Stimulated activated naive CD8-positive, alpha-beta T cell treated with anti-CD3 and anti-CD28 coated beads, Interleukin-15, Interleukin-2, amounts not matched to agents 100 ng/mL and 50 ng/mL, for 24 hours (primary cell): Measurements from ENCODE around the gene GSC2.
A peak's percentile ranks its signal among the peaks of the same experiment; 100 is the strongest.
"Not testable (repeated sequence)": the region's sequence is repeated elsewhere in the genome, so short reads cannot be mapped to it uniquely, and the experiment has no call there.

ENCODE experiments used
- H3K27ac Mint-ChIP-seq: one replicate; pipeline ENCODE4 v1.8.0; 2021; ENCODE audit warnings: mild to moderate bottlenecking, mixed read lengths
- H3K27me3 Mint-ChIP-seq: one replicate; pipeline ENCODE4 v1.8.0; 2021; ENCODE audit warnings: mixed read lengths
- H3K36me3 Mint-ChIP-seq: one replicate; pipeline ENCODE4 v1.8.0; 2021; ENCODE audit warnings: low read depth, mixed read lengths
- H3K4me1 Mint-ChIP-seq: one replicate; pipeline ENCODE4 v1.8.0; 2021; ENCODE audit warnings: low read depth, mixed read lengths
- H3K4me3 Mint-ChIP-seq: one replicate; pipeline ENCODE4 v1.8.0; 2021; ENCODE audit warnings: mild to moderate bottlenecking, mixed read lengths
- H3K9me3 Mint-ChIP-seq: one replicate; pipeline ENCODE4 v1.8.0; 2021; ENCODE audit warnings: mixed read lengths

The GSC2 gene

GRCh38 chr22:19172213-19173046 is 22.3 kb upstream of the GSC2 start:
- Mint-ChIP-seq H3K27ac (peak overlapping the region; percentile 99), H3K36me3 (peaks cover 12% of the 10 kb centered on the region), H3K4me3 (peak overlapping the region; percentile 98), H3K27me3 (peaks cover 28% of the 10 kb centered on the region), H3K4me1 (peaks cover 36% of the 10 kb centered on the region), H3K9me3 (no peaks in the 10 kb centered on the region)

GRCh38 chr22:19169947-19170318 is 19.8 kb upstream of the GSC2 start:
- H3K4me3 Mint-ChIP-seq = peak overlapping the region; percentile 98

GRCh38 chr22:19169002-19169946 is 19.2 kb upstream of the GSC2 start:
- Mint-ChIP-seq H3K4me1 (peaks cover 32% of the 10 kb centered on the region), H3K36me3 (peaks cover 12% of the 10 kb centered on the region), H3K27ac (no peak overlapping the region), H3K4me3 (peak overlapping the region; percentile 39), H3K9me3 (no peaks in the 10 kb centered on the region), H3K27me3 (peaks cover 43% of the 10 kb centered on the region)

More at GRCh38 chr22:19169947-19170318, 19.8 kb upstream of the GSC2 start:
- Mint-ChIP-seq H3K27ac (no peak overlapping the region), H3K9me3 (no peaks in the 10 kb centered on the region), H3K4me1 (peaks cover 36% of the 10 kb centered on the region), H3K36me3 (peaks cover 12% of the 10 kb centered on the region), H3K27me3 (peaks cover 37% of the 10 kb centered on the region)

- peaks cover 46% of the 10 kb centered on the region for H3K27me3 Mint-ChIP-seq
- H3K36me3 Mint-ChIP-seq = peaks cover 12% of the 10 kb centered on the region
- H3K27ac Mint-ChIP-seq = no peak overlapping the region
- H3K9me3 Mint-ChIP-seq = no peaks in the 10 kb centered on the region
- H3K4me1 Mint-ChIP-seq = peaks cover 27% of the 10 kb centered on the region
- H3K4me3 Mint-ChIP-seq = no peak overlapping the region
These were observed 18.2 kb upstream of the GSC2 start for GRCh38 chr22:19168088-19168890.

- no peak overlapping the region for H3K27ac Mint-ChIP-seq
- peaks cover 17% of the 10 kb centered on the region for H3K4me1 Mint-ChIP-seq
- H3K27me3 Mint-ChIP-seq = peaks cover 49% of the 10 kb centered on the region
- H3K36me3 Mint-ChIP-seq = peaks cover 3% of the 10 kb centered on the region
- H3K9me3 Mint-ChIP-seq = no peaks in the 10 kb centered on the region
- H3K4me3 Mint-ChIP-seq = no peak overlapping the region
These were observed 17.2 kb upstream of the GSC2 start for GRCh38 chr22:19167106-19167869.

GRCh38 chr22:19166421-19166820 is 16.3 kb upstream of the GSC2 start:
- Mint-ChIP-seq H3K36me3 (no peaks in the 10 kb centered on the region), H3K4me1 (peaks cover 13% of the 10 kb centered on the region), H3K27me3 (peaks cover 50% of the 10 kb centered on the region), H3K27ac (no peak overlapping the region), H3K9me3 (no peaks in the 10 kb centered on the region), H3K4me3 (no peak overlapping the region)

- H3K4me1 Mint-ChIP-seq = no peaks in the 10 kb centered on the region
- H3K4me3 Mint-ChIP-seq = no peak overlapping the region
- no peaks in the 10 kb centered on the region for H3K36me3 Mint-ChIP-seq
- peaks cover 44% of the 10 kb centered on the region for H3K27me3 Mint-ChIP-seq
- H3K9me3 Mint-ChIP-seq = no peaks in the 10 kb centered on the region
- no peak overlapping the region for H3K27ac Mint-ChIP-seq
These were observed 14.3 kb upstream of the GSC2 start for GRCh38 chr22:19164425-19164824.

GRCh38 chr22:19158649-19159048 is 8.6 kb upstream of the GSC2 start:
- not testable (repeated sequence) for H3K9me3 Mint-ChIP-seq, H3K36me3 Mint-ChIP-seq, H3K4me1 Mint-ChIP-seq, H3K4me3 Mint-ChIP-seq, H3K27ac Mint-ChIP-seq
- H3K27me3 Mint-ChIP-seq = peaks cover 21% of the 10 kb centered on the region

GRCh38 chr22:19156109-19156508 is 6.0 kb upstream of the GSC2 start:
- H3K9me3 Mint-ChIP-seq, H3K36me3 Mint-ChIP-seq, H3K4me3 Mint-ChIP-seq, H3K4me1 Mint-ChIP-seq, H3K27ac Mint-ChIP-seq: not testable (repeated sequence)
- H3K27me3 Mint-ChIP-seq = peaks cover 32% of the 10 kb centered on the region

GRCh38 chr22:19152942-19153883 is 3.1 kb upstream of the GSC2 start:
- Mint-ChIP-seq H3K36me3 (no peaks in the 10 kb centered on the region), H3K4me1 (peaks cover 7% of the 10 kb centered on the region), H3K4me3 (no peak overlapping the region), H3K27ac (no peak overlapping the region), H3K9me3 (no peaks in the 10 kb centered on the region), H3K27me3 (peaks cover 39% of the 10 kb centered on the region)

GRCh38 chr22:19151329-19152191 is 1.5 kb upstream of the GSC2 start:
- H3K4me3 Mint-ChIP-seq = peak overlapping the region; percentile 27
- no peaks in the 10 kb centered on the region for H3K9me3 Mint-ChIP-seq
- peaks cover 7% of the 10 kb centered on the region for H3K4me1 Mint-ChIP-seq
- no peak overlapping the region for H3K27ac Mint-ChIP-seq
- peaks cover 51% of the 10 kb centered on the region for H3K27me3 Mint-ChIP-seq
- no peaks in the 10 kb centered on the region for H3K36me3 Mint-ChIP-seq

- Mint-ChIP-seq H3K36me3 (no peaks in the 10 kb centered on the region), H3K27me3 (peaks cover 48% of the 10 kb centered on the region), H3K4me1 (peaks cover 7% of the 10 kb centered on the region), H3K27ac (no peak overlapping the region), H3K9me3 (no peaks in the 10 kb centered on the region), H3K4me3 (peak overlapping the region; percentile 27)
These were observed 613 bp upstream of the GSC2 start for GRCh38 chr22:19150482-19151328.
